GM21447 (cell line): ENCODE data around the gene DEFB108B.
"Not testable (repeated sequence)": the region's sequence is repeated elsewhere in the genome, so short reads cannot be mapped to it uniquely, and the experiment has no call there.

Experiments used
- ATAC-seq: cut with Tn5 transposase; IDR thresholded peaks from one replicate; pipeline ENCODE4 v1.9.1; 2021; ENCODE audit not compliant: unreplicated experiment

The DEFB108B gene, protein sequence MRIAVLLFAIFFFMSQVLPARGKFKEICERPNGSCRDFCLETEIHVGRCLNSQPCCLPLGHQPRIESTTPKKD

DNA sequence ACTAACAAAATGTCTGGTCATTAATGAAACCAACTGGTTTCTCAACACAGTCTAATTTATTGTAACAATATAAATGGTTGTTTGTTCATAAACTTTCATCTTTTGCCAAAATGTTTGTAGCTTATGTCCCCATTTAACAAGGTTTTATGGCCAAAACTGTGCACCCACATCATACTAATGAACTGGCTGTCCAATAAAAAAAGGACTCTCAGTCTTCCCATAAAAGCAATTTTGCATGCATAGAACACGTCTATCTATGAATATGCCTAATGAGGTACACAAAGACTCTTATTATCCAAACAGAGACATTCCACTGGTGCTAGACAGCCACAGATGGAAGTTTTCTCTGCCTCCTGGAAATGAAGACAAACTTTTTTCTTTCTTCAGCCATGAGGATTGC, at the start of gene DEFB108B:
Gene DEFB108B (plus strand): TSS at position 390 of the 400 bp plus-strand sequence. CDS start 0 bp downstream, at position 390.
- not testable (repeated sequence) for ATAC-seq

- not testable (repeated sequence) for ATAC-seq
Measured at GRCh38 chr11:71786114-71786847, 46.7 kb upstream of the DEFB108B start.

GRCh38 chr11:71786848-71787097, 46.2 kb upstream of the DEFB108B start:
- peak; percentile 97 for ATAC-seq

GRCh38 chr11:71787098-71787823, 45.7 kb upstream of the DEFB108B start:
- ATAC-seq = peak; percentile 90

GRCh38 chr11:71787824-71788454, 45.1 kb upstream of the DEFB108B start:
- not testable (repeated sequence) for ATAC-seq

GRCh38 chr11:71789444-71790196, 43.4 kb upstream of the DEFB108B start:
- not testable (repeated sequence) for ATAC-seq

DNA sequence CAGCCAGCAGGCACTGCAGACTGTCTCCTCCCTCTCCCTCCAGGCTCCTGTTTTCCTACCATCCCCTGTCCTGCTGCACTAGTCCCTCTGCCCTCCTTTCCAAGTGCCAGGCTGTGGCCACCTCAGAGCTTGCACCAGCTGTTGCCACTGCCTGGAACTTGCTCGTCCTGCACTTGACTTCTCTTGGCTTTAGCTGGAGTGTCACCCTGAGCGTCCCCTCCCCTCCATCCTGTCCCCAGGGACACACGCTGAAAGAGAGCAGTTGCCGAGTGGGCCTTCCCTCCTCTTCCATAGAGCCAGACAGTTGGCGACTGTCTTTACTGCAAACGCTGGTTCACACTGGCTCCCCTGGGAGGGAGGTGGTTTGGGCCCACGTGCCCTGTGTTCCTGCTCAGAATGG, 41.9 kb upstream of the DEFB108B start:
- ATAC-seq = not testable (repeated sequence)

GRCh38 chr11:71792621-71793235, 40.3 kb upstream of the DEFB108B start:
- not testable (repeated sequence) for ATAC-seq

DNA sequence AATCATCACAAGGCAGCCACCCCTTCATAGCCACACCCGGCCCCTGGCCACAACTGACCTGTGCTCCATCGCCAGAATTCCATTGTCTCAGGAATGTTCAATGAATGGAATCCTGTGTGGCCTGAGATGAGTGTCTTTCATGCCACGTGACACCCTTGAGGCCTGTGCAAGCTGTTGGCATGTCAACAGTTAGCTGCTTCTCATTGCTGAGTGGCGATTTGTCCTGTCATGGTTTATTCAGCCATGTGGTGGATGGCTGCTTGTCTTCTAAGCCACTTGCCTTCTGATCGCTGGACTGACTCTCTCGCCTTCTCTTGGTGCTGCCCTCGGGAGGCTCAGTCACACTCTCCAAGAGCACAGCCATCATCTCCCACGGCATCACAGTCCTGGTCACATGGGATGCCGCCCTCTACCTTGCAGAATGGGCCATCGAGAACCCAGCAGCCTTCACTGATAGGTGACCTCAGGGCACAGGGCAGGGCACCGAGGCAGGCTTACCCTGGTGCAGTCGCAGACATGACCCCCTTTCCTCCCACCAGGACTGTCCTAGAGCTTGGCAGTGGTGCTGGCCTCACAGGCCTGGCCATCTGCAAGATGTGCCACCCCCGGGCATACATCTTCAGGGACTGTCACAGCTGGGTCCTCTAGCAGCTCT, 38.5 kb upstream of the DEFB108B start:
- not testable (repeated sequence) for ATAC-seq

DNA sequence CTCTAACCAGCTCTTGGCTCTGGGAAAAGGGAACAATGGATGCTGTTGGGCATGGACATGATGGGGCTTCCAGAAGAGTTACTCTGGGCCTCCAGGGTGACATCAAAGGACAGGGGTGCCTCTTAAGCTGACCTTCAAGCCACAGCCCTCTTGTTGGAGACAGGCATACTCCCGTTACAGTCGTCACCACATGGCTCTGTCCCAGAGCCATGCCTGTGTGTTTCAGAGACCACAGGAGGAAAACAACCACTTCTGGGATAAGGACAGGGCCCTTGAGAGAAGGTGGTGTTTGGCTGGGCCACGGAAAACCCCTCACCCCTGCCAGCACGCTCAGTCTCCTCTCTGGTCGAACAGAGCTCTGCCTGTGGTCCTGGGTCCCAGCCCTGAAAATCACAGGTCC, 37.8 kb upstream of the DEFB108B start:
- ATAC-seq = not testable (repeated sequence)

DNA sequence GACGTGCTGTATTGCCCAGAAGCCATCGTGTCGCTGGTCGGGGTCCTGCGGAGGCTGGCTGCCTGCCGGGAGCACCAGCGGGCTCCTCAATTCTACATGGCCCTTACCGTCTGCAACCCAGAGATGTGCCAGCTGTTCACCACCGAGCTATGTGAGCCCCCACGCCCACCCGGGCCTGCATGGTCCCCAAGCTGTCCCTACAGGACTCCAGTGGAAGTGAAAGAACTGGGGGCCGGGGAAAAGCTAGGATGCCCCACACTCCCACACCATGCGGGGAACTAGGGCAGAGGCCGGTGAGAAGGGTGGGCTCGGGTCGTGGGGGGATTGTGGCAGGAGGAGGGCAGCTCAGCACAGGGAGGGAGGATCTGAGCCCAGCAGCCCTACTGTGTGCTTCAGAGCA, 37.0 kb upstream of the DEFB108B start:
- not testable (repeated sequence) for ATAC-seq

- not testable (repeated sequence) for ATAC-seq
Measured at GRCh38 chr11:71796781-71797180, 36.2 kb upstream of the DEFB108B start.

GRCh38 chr11:71799556-71800128, 33.4 kb upstream of the DEFB108B start:
- not testable (repeated sequence) for ATAC-seq

DNA sequence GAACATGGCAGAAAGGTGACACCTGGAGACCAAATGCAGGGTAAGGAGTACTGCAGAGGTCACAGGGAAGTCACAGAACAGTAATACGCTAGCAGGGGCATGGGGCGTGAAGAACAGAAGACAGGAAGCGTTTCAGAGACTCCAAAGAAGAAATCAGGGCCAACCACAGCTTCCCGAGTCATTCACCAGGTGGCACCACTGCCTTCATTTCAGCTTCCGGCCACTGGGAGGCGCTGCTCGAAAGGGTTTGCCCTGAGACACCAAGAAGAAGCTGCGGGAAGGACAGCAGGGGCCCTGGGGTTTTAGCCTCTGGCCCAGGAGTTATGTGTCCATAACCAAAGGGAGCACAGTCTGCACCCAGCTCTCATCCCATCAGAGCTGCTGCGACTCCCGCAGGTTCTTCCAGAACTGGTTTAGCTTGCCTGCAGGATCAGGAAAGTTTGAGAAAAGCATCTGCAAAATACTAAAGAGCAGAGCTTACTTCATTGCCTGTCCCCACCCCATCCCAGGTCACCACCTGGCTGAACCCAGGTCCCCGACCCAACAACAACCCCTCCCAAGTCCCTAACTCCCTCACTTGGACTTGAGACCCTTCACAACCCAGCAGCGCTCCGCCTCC, 32.6 kb upstream of the DEFB108B start:
- ATAC-seq = not testable (repeated sequence)

DNA sequence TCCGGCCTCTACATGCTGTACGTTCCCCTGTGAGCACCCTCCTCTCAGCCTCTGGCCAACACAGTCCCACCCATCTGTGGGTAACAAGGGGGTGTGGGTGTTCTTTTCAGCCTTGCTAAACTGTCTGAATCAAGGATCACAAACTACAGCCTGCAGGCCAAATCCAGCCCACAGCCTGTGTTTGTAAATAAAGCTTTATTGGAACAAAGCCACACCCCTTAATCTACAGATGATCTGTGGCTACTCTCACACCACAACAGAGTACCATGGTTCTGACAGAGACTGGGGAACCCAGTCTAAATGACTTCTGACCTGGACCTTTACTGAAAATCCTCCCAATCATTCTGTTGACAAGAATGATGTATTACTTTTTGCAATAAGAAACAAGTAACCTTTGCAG, 32.0 kb upstream of the DEFB108B start:
- ATAC-seq = not testable (repeated sequence)

- not testable (repeated sequence) for ATAC-seq
Measured at GRCh38 chr11:71802874-71803273, 30.1 kb upstream of the DEFB108B start.

DNA sequence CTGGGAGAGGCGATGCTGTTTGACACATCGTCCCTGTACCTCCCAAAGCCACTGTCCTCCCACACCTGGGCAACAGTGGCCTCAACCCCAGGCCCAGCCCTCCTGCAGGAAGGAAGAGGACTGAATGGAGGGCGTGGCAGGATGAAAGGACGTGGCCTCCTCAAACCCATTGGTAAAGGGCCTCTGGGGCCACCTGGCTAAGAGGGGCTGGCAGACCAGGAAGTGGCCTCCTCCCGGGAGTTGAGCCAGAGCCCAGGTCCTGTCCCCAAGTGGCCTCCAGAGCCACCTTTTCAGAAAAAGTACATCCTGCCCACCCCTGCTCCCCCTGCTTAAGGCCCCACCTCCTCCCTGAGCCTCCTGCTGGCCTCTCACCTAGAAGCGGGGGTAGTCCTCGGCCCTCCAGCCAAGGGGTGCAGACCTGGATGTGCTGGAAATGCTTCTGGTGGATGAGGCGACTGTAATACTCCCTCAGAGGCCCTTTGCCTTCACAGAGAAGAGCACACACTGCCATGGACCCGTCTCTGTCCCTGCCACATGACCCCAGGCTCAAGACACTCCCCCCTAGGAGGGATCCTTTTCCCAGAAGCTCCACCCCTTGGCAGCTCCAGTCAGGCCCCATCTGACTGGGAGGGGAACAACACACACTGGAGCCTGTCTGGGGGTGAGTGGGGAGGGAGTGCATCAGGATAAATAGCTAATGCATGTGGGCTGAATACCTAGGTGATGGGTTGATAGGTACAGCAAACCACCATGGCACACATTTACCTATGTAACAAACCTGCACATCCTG, 28.6 kb upstream of the DEFB108B start:
- not testable (repeated sequence) for ATAC-seq

- not testable (repeated sequence) for ATAC-seq
Measured at GRCh38 chr11:71812529-71812928, 20.5 kb upstream of the DEFB108B start.
